Transverse colon (tissue), 4 donors: ENCODE results near the gene SEZ6.

Experiments
- CTCF ChIP-seq, 5 experiments: fragments of 200-600 bp in 3 of 5; fragments of 450-650 bp in 2 of 5; sonication (generic) in 3 of 5; IDR thresholded peaks; 1 replicate in 2 of 5; 2 replicates in 3 of 5; pipeline ENCODE4 v1.5.1; 2016 to 2017; ENCODE audit warnings: antibody characterized with exemption in 5 of 5, inconsistent platforms in 3 of 5, mild to moderate bottlenecking in 2 of 5, moderate library complexity in 1 of 5
- EP300 ChIP-seq: sonication (generic); formaldehyde crosslinking; IDR thresholded peaks from one replicate; pipeline ENCODE4 v1.6.1; 2017; ENCODE audit warnings: antibody characterized with exemption, low read depth
- POLR2A ChIP-seq: fragments of 450-650 bp; IDR thresholded peaks from one replicate; pipeline ENCODE4 v1.6.1; 2016; ENCODE audit warnings: antibody characterized with exemption, mild to moderate bottlenecking, moderate library complexity
- POLR2AphosphoS5 ChIP-seq, 3 donors: sonication (generic); formaldehyde crosslinking; IDR thresholded peaks; one replicate each; pipeline ENCODE4 v1.6.1; 2016; ENCODE audit warnings: antibody characterized with exemption in 3 of 3

GRCh38 chr17:28911411-28912045, 94.3 kb downstream of the SEZ6 start:
- no peak for TF ChIP-seq POLR2A
- TF ChIP-seq CTCF (IDR thresholded peaks at IDR 0.05) = no peak
- no peak for TF ChIP-seq POLR2AphosphoS5 (IDR thresholded peaks at IDR 0.05)
- no peak for TF ChIP-seq EP300
